ENCODE data around the gene TUBB6. TPM values are rescaled to one million over a fixed set of nuclear protein-coding genes. Genes with fewer than 3 reads are reported as not detected.

TUBB6 gene
- total and polyA plus RNA-seq, 2 of the 13 experiments (the other 11 are each of a cell fraction or from before 2014, with no cell fraction given): 9.9 to 28.6 TPM

- TF ChIP-seq ZNF160 (CRISPR knock-in tag; IDR thresholded peaks at IDR 0.05) (no peak), ZNF766 (CRISPR knock-in tag; IDR thresholded peaks at IDR 0.05; ENCODE audit: borderline replicate concordance) (0 out of 2 replicates have a peak, but pooled peaks have one; percentile 46), ZNF883 (CRISPR knock-in tag; IDR thresholded peaks at IDR 0.05; ENCODE audit: not compliant biosample characterization) (peak; percentile 50), ZFP91 (CRISPR knock-in tag; IDR thresholded peaks at IDR 0.05; ENCODE audit: borderline replicate concordance) (peak; percentile 29; the same call in 1 of the 2 replicates), ZNF546 (CRISPR knock-in tag; conservative IDR thresholded peaks at IDR 0.05) (no peak), SUZ12 (IDR thresholded peaks at IDR 0.05; ENCODE audit: low read depth, low read length) (no peak), ZNF788 (CRISPR knock-in tag; IDR thresholded peaks at IDR 0.05; ENCODE audit: borderline replicate concordance) (no peak), UBTF (CRISPR knock-in tag; IDR thresholded peaks at IDR 0.05) (peak; percentile 40; the same call in 1 of the 2 replicates), CSRNP1 (CRISPR knock-in tag; IDR thresholded peaks at IDR 0.05) (no peak), KDM5A (IDR thresholded peaks at IDR 0.05; ENCODE audit: borderline replicate concordance, low read length) (no peak), HIVEP1 (CRISPR knock-in tag; IDR thresholded peaks at IDR 0.05) (no peak), ZNF543 (CRISPR knock-in tag; IDR thresholded peaks at IDR 0.05) (no peak), ZBTB7B (CRISPR knock-in tag; IDR thresholded peaks at IDR 0.05) (peak; percentile 66), MEF2D (CRISPR knock-in tag; IDR thresholded peaks at IDR 0.05) (no peak), ZNF547 (CRISPR knock-in tag; IDR thresholded peaks at IDR 0.05) (peak; percentile 34; the same call in 1 of the 2 replicates), SNAPC5 (CRISPR knock-in tag; IDR thresholded peaks at IDR 0.05; ENCODE audit: borderline replicate concordance) (no peak), ZBTB20 (CRISPR knock-in tag; IDR thresholded peaks at IDR 0.05; ENCODE audit: borderline replicate concordance, low read depth) (no peak), ZNF605 (CRISPR knock-in tag; IDR thresholded peaks at IDR 0.05) (no peak), ATF7-NPFF (CRISPR knock-in tag; IDR thresholded peaks at IDR 0.05; ENCODE audit: low read depth) (0 out of 2 replicates have a peak, but pooled peaks have one; percentile 8), SMYD3 (CRISPR knock-in tag; IDR thresholded peaks at IDR 0.05) (no peak), ZNF891 (CRISPR knock-in tag; IDR thresholded peaks at IDR 0.05) (no peak), ZSCAN30 (CRISPR knock-in tag; IDR thresholded peaks at IDR 0.05) (no peak), ZNF878 (CRISPR knock-in tag; IDR thresholded peaks at IDR 0.05) (0 out of 2 replicates have a peak, but pooled peaks have one; percentile 32), KDM2A (CRISPR knock-in tag; IDR thresholded peaks at IDR 0.05; ENCODE audit: borderline replicate concordance, low read depth) (0 out of 2 replicates have a peak, but pooled peaks have one; percentile 32)
These were observed 502 bp downstream of the TUBB6 start (continued) for GRCh38 chr18:12308386-12309100.

Data from HepG2 (cell line).